ENCODE results near the gene WDR88. TPM values are rescaled to one million over a fixed set of nuclear protein-coding genes. Genes with fewer than 3 reads are reported as not detected.
"Not testable (repeated sequence)": the region's sequence is repeated elsewhere in the genome, so short reads cannot be mapped to it uniquely, and the experiment has no call there.

WDR88 gene
- total RNA-seq, 1 donor from 2014 or later = not detected

- ATAC-seq = no peak
Measured at GRCh38 chr19:33199441-33200265, 67.7 kb downstream of the WDR88 start.

DNA sequence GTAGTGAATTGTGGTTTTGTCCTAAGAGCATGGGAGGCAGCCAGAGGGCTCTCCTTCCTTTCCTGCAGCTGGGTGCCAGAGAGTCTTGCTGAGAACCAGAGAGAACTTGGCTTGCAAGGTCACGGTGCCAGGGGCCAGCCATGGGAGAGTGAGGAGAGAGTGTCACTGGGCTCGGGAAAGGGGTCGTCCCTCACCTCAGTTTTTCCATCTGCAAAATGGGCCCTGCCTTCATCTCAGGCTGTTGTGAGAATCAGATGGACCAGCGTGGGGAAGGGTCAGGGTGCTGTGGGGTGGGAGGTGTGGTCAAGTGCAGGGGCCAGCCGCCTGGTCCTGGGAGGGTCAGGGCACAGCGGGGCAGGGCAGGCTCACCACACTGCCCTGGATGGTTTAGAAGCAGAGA is 69.6 kb downstream of the WDR88 start:
- ATAC-seq = no peak

DNA sequence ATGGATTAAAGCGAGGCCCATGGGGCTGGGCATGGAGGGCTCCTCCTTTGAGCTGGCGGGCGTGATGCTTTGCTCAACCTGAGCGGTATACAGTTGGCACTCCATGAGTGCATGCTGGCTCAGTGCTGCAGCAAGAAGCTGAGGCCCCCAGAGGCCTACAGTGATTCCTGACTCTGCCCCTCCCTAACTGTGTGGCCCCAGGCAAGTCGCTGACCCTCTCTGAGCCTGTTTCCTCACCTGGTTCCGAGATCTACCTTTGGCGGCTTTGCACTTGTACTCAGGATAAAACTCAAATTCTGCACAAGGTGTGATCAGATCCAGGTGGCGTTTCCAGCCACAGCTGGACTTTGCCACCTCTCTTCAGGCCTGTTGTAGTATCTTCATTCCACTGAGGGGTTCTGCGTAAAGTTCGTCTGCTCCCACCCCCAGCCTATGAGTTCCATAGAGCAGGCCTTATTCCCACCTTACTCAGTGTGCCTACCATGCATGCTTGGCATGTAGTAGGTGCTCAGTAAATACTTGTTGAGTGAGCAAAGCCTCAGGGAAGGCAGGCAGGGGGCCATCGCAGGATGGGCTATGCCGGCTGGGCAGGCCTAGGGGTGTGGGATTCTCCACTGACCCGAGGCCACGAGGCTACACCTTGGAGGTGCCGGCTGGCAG is 70.1 kb downstream of the WDR88 start:
- ATAC-seq = no peak

- no peak for ATAC-seq
Measured at GRCh38 chr19:33202546-33203507, 70.9 kb downstream of the WDR88 start.

GRCh38 chr19:33203529-33203928 is 71.6 kb downstream of the WDR88 start:
- ATAC-seq = no peak

DNA sequence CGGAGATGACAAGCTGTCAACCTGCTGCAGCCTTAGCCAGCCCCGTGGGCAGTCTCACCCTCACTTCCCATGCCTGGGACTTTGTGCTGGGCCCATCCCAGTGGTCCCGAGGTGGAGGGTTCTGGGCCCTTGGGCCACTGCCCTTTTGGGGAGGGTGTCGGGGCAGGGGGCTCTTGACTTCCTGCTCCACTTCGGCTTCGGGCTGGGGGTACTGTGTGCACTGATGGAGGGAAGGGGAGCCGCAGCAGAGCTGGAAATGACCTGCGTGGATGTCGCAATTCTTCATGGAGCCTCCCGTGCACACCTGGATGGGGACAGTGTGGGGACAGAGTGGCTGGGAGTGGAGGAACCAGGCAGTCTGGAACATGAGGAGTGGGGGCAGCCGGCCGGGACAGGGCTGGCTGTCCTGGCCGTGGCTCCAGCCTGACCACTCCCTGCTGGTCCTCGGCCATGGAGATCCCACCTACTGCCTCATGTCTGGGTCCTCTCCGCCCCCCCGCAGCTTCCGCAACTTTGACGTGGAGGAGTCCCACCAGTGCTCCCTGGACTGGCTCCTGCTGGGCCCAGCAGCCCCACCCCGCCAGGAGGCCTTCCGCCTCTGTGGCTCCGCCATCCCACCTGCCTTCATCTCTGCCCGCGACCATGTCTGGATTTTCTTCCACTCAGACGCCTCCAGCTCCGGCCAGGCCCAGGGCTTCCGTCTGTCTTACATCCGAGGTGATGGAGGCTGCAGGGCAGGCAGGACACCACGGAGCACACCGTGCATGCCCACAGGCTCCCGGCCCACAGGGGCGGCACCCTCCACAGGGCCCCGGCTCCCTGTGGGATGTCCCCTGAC is 72.4 kb downstream of the WDR88 start:
- no peak for ATAC-seq

- ATAC-seq = no peak
Measured at GRCh38 chr19:33205110-33205509, 73.2 kb downstream of the WDR88 start.

GRCh38 chr19:33205531-33206260 is 73.8 kb downstream of the WDR88 start:
- ATAC-seq = no peak

GRCh38 chr19:33206261-33207039 is 74.5 kb downstream of the WDR88 start:
- ATAC-seq = no peak

GRCh38 chr19:33207040-33207620 is 75.2 kb downstream of the WDR88 start:
- no peak for ATAC-seq

DNA sequence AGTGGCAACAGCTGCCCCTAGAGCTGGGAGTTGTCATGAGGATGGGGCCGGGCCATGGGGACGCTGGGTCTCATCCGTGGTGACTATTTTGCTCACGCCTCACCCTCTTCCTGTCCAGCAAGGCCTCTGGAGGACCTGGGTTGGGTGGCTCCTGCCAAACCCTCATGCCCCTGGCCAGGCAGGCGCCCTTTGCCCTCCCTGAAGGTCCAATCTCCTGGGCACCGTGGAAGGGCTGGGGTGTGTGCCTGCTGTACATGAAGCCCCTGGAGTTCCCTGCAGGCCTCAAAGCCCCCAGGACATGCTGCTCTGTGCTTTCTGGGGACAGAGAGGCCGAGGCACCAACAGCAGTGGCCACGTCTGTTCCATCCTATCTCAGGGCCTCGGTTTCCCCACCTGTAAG is 76.0 kb downstream of the WDR88 start:
- ATAC-seq = no peak

- ATAC-seq = no peak
Measured at GRCh38 chr19:33208371-33208895, 76.5 kb downstream of the WDR88 start.

GRCh38 chr19:33208904-33209849 is 77.3 kb downstream of the WDR88 start:
- no peak for ATAC-seq

DNA sequence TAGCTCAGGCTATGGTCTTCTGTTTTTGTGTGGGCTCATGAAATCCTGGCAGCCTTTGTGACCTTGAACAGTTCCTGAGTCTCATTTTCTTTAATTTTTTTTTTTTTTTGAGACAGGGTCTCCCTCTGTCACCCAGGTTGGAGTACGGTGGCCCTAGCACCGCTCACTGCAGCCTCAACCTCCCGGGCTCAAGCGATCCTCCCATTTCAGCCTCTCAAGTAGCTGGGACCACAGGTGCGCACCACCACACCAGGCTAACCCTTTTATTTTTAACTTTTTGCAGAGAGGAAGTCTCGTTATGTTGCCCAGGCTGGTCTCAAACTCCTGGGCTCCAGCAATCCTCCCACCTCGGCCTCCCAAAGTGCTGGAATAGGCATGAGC is 77.9 kb downstream of the WDR88 start:
- ATAC-seq = not testable (repeated sequence)

DNA sequence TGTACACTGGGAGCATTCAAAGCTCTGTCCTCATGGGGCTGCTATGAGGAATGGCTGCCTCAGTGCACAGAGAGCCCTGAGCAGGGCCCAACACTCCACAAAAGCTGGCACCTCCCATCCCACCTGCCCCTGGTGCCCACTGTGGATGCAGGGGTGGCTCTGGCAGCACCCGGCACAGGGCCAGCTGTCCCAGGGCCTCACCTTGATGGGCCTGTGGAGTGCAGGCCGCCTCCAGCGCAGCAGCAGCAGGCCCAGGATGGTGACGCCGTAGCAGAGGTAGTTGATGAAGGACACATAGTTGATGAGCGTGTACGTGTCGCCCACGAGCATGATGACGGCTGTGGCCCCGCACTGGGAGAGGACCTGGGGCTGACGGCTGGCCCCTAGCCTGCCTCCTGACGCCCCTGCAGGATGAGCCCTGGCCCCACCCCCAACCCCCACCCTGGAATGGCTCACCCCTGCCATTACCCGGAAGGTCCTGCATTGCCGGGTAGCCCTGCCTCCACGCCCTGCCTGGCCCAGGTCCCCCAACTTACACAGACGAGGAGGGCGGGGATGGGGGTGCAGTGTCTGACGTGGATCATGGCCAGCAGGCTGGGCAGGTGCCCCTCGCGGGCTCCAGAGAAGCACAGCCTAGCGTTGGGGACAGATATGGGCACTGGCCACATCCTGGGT is 78.5 kb downstream of the WDR88 start:
- no peak for ATAC-seq

DNA sequence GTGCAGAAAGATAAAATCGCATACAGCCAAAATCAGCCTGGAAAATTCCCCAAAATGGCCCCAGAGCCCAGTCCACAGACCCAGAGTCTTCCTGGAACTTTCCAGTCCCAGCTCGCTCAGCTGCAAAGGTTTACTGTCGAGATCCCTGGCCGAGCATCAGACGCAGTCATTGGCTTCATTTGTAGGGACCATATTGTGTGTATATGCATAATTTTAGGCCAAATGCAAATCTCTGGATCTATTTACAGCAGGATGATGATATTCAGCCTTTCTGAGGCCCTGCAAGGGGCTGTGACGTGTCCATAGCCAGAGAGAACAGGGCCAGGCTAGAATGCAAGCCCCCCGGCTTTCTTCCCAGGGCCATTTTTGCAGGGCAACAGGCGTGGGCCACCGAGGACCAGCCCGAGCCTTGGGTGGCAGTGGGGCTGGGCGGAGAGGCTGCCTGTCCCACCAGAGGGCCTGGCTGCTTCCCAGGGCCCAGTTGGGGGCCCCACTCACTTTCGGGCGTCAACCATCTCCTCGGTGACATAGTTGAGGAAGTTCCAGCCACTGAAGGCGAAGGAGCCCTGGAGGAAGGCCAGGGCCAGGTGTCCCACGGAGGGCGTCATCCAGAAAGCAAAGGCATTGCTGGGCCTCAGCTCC is 80.0 kb downstream of the WDR88 start:
- ATAC-seq = no peak

DNA sequence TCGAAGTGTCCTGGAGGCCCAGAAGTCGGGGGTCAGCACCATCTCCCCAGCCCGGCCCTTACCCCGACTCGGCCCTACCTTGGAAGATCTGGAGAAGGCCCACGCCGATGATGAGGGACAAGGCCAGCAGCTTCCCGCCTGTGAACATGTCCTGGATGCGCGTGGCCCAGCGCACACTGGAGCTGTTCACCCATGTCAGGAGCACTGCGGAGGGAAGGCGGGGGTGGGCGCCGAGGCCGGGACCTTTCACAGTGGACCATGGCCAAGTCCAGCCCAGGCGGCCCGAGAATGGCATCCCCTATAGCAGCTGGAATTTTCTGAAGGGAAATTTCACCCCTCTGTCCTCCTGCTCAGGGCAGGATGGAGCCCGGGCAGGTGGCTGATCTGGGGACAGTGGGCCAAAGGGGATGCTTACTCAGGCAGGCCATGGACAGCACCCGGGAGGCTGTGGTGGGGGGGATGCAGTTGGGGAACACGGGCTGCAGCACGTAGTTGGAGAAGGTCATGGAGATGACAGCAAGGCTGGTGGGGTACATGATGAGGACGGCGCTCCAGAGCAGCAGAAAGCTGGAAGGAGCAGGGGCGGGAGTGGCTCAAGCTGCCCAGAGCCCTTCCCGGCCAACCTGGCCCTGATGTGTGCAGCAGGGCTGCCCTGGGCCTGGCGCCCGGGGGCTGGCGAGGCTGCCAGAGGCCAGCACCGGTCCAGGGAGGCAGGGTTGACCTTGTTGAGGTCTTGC is 80.7 kb downstream of the WDR88 start:
- no peak for ATAC-seq
